ENCODE results near the gene EML2. TPM values are rescaled to one million over a fixed set of nuclear protein-coding genes. Genes with fewer than 3 reads are reported as not detected.

EML2 gene
- total RNA-seq, 2 donors from 2014 or later = 21.7 to 34.8 TPM

GRCh38 chr19:45681391-45682015 is 42.3 kb upstream of the EML2 start:
- Histone ChIP-seq H3K27ac (peak overlapping the region; percentile 67 to 69), H3K36me3 (peaks cover 5% of the 10 kb centered on the region), H3K4me3 (peak overlapping the region; percentile 69), H3K9me3 (no peaks in the 10 kb centered on the region), H3K4me1 (ENCODE audit: control insufficient read depth in 1 of 2, low read depth in 2 of 2) (peaks cover 4 to 18% of the 10 kb centered on the region in 2 donors), H3K27me3 (replicated peaks; ENCODE audit: insufficient read depth) (peaks cover 11% of the 10 kb centered on the region)
- ATAC-seq (ENCODE audit: insufficient number of reproducible peaks, low FRiP score, low read depth) (peak; percentile 86), DNase-seq (ENCODE audit: low spot score) (peak; percentile 41)
- TF ChIP-seq, protein P1, sequence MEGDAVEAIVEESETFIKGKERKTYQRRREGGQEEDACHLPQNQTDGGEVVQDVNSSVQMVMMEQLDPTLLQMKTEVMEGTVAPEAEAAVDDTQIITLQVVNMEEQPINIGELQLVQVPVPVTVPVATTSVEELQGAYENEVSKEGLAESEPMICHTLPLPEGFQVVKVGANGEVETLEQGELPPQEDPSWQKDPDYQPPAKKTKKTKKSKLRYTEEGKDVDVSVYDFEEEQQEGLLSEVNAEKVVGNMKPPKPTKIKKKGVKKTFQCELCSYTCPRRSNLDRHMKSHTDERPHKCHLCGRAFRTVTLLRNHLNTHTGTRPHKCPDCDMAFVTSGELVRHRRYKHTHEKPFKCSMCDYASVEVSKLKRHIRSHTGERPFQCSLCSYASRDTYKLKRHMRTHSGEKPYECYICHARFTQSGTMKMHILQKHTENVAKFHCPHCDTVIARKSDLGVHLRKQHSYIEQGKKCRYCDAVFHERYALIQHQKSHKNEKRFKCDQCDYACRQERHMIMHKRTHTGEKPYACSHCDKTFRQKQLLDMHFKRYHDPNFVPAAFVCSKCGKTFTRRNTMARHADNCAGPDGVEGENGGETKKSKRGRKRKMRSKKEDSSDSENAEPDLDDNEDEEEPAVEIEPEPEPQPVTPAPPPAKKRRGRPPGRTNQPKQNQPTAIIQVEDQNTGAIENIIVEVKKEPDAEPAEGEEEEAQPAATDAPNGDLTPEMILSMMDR (IDR thresholded peaks at IDR 0.05) = peak; percentile 98

GRCh38 chr19:45677351-45678230 is 38.4 kb upstream of the EML2 start:
- no peak for DNase-seq (ENCODE audit: low spot score)
- no peak for ATAC-seq (ENCODE audit: insufficient number of reproducible peaks, low FRiP score, low read depth)
- peak overlapping the region; percentile 43 for H3K4me3 ChIP-seq

GRCh38 chr19:45676851-45677263 is 37.7 kb upstream of the EML2 start:
- Histone ChIP-seq H3K4me1 (ENCODE audit: control insufficient read depth in 1 of 2, low read depth in 2 of 2) (peaks cover 4 to 16% of the 10 kb centered on the region in 2 donors), H3K36me3 (no peaks in the 10 kb centered on the region), H3K9me3 (no peaks in the 10 kb centered on the region), H3K27ac (no peak overlapping the region), H3K27me3 (replicated peaks; ENCODE audit: insufficient read depth) (peaks cover 11% of the 10 kb centered on the region), H3K4me3 (peak overlapping the region; percentile 43)
- no peak for ATAC-seq (ENCODE audit: insufficient number of reproducible peaks, low FRiP score, low read depth)
- no peak for DNase-seq (ENCODE audit: low spot score)
- TF ChIP-seq, protein P1 (IDR thresholded peaks at IDR 0.05) = no peak

More at GRCh38 chr19:45677351-45678230, 38.4 kb upstream of the EML2 start:
- peaks cover 11% of the 10 kb centered on the region for H3K27me3 ChIP-seq (replicated peaks; ENCODE audit: insufficient read depth)
- H3K36me3 ChIP-seq = no peaks in the 10 kb centered on the region
- TF ChIP-seq, protein P1 (IDR thresholded peaks at IDR 0.05) = no peak
- H3K4me1 ChIP-seq (ENCODE audit: control insufficient read depth in 1 of 2, low read depth in 2 of 2) = peaks cover 4 to 18% of the 10 kb centered on the region in 2 donors
- no peaks in the 10 kb centered on the region for H3K9me3 ChIP-seq
- no peak overlapping the region for H3K27ac ChIP-seq

DNA sequence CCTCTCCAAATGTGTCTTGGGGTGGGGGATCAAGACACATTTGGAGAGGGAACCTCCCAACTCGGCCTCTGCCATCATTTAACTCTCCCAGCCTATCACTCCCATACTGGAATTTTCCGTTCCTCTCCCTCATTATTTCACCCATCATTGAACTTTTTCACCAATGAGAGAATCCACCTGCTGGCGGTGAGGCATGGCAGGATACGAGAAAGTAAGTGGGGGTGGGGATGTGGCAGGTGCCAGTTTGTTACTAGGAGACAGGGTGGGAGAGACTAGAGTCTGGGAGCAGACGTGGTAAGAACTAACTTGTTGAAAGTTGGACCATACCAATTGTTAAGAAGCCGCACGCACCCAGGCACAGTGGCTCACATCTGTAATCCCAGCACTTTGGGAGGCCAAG is 35.7 kb upstream of the EML2 start:
- no peak for DNase-seq (ENCODE audit: low spot score)
- no peaks in the 10 kb centered on the region for H3K36me3 ChIP-seq
- H3K9me3 ChIP-seq = no peaks in the 10 kb centered on the region
- no peak overlapping the region for H3K4me3 ChIP-seq
- ATAC-seq (ENCODE audit: insufficient number of reproducible peaks, low FRiP score, low read depth) = no peak
- peaks cover 26% of the 10 kb centered on the region for H3K27me3 ChIP-seq (replicated peaks; ENCODE audit: insufficient read depth)
- TF ChIP-seq, protein P1 (IDR thresholded peaks at IDR 0.05) = no peak
- peaks cover 4 to 8% of the 10 kb centered on the region in 2 donors for H3K4me1 ChIP-seq (ENCODE audit: control insufficient read depth in 1 of 2, low read depth in 2 of 2)
- no peak overlapping the region for H3K27ac ChIP-seq
